Cerebellar nuclear complex (tissue), 1 donor: Measurements from ENCODE around the gene PALLD.
"Not testable (repeated sequence)": the region's sequence is repeated elsewhere in the genome, so short reads cannot be mapped to it uniquely, and the experiment has no call there.

Experiments
- DNase-seq, 2 experiments: peaks; one replicate each; lab custom pipeline; 2025; lab: John Stamatoyannopoulos, UW

The PALLD gene

GRCh38 chr4:168491563-168491962 lies 5.3 kb upstream of the PALLD start:
- no peak for DNase-seq

GRCh38 chr4:168498251-168498650 lies 1.4 kb downstream of the PALLD start:
- DNase-seq = no peak

- DNase-seq = no peak
Observed at GRCh38 chr4:168499241-168499640, 2.4 kb downstream of the PALLD start.

GRCh38 chr4:168501407-168501806 lies 4.6 kb downstream of the PALLD start:
- no peak for DNase-seq

GRCh38 chr4:168502861-168503260 lies 6.0 kb downstream of the PALLD start:
- no peak for DNase-seq

- no peak for DNase-seq
Observed at GRCh38 chr4:168503652-168504362, 7.0 kb downstream of the PALLD start.

GRCh38 chr4:168504526-168504925 lies 7.7 kb downstream of the PALLD start:
- DNase-seq = no peak

- no peak for DNase-seq
Observed at GRCh38 chr4:168506014-168506413, 9.2 kb downstream of the PALLD start.

GRCh38 chr4:168507178-168507815 lies 10.4 kb downstream of the PALLD start:
- DNase-seq = no peak

GRCh38 chr4:168508683-168509082 lies 11.8 kb downstream of the PALLD start:
- DNase-seq = no peak

GRCh38 chr4:168509786-168510185 lies 12.9 kb downstream of the PALLD start:
- DNase-seq = no peak

- DNase-seq = no peak
Observed at GRCh38 chr4:168511780-168512489, 15.1 kb downstream of the PALLD start.

GRCh38 chr4:168513826-168514225 lies 17.0 kb downstream of the PALLD start:
- not testable (repeated sequence) for DNase-seq

GRCh38 chr4:168514249-168514852 lies 17.5 kb downstream of the PALLD start:
- no peak for DNase-seq

- DNase-seq = no peak
Observed at GRCh38 chr4:168515222-168516011, 18.6 kb downstream of the PALLD start.

GRCh38 chr4:168516841-168517240 lies 20.0 kb downstream of the PALLD start:
- DNase-seq = no peak

GRCh38 chr4:168519576-168519975 lies 22.7 kb downstream of the PALLD start:
- DNase-seq = no peak

- no peak for DNase-seq
Observed at GRCh38 chr4:168521721-168522120, 24.9 kb downstream of the PALLD start.

GRCh38 chr4:168522356-168522755 lies 25.5 kb downstream of the PALLD start:
- no peak for DNase-seq

GRCh38 chr4:168522829-168523489 lies 26.1 kb downstream of the PALLD start:
- no peak for DNase-seq

GRCh38 chr4:168524006-168524405 lies 27.2 kb downstream of the PALLD start:
- no peak for DNase-seq
